ENCODE data around the gene FTO. TPM values are rescaled to one million over a fixed set of nuclear protein-coding genes. Genes with fewer than 3 reads are reported as not detected.
A peak's percentile ranks its signal among the peaks of the same experiment; 100 is the strongest.

Gene FTO
- total RNA-seq, 2 experiments from 2014 or later: 46.3 to 47.2 TPM

DNA sequence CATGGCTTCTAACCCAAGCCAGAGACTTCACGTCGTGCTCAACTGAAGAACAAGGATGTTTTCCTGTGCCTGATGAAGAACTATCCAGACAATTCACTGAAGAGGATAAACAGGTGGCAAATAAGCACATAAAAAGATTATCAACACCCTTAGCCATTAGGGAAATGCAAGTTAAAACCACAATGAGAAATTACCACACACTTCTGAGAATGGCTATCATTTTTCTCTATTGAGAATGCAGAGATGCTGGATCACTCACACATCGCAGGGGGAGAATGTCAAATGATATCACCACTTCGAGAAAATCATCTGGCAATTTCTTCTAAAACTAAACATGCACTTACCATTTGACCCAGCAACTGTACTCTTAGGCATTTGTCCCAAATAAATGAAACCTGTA lies 419.8 kb downstream of the FTO start:
- H3K27ac Mint-ChIP-seq: no peak overlapping the region
- POLR2A ChIA-PET: no interaction called here
- no peak for ATAC-seq (ENCODE audit: low read depth)
- no peak overlapping the region for H3K4me3 Mint-ChIP-seq
- no peaks in the 10 kb centered on the region for H3K27me3 Mint-ChIP-seq
- peaks cover 3% of the 10 kb centered on the region for H3K9me3 Mint-ChIP-seq
- DNase-seq: no peak
- H3K4me1 Mint-ChIP-seq: peaks cover 9% of the 10 kb centered on the region
- peaks cover 2% of the 10 kb centered on the region for H3K36me3 Mint-ChIP-seq

DNA sequence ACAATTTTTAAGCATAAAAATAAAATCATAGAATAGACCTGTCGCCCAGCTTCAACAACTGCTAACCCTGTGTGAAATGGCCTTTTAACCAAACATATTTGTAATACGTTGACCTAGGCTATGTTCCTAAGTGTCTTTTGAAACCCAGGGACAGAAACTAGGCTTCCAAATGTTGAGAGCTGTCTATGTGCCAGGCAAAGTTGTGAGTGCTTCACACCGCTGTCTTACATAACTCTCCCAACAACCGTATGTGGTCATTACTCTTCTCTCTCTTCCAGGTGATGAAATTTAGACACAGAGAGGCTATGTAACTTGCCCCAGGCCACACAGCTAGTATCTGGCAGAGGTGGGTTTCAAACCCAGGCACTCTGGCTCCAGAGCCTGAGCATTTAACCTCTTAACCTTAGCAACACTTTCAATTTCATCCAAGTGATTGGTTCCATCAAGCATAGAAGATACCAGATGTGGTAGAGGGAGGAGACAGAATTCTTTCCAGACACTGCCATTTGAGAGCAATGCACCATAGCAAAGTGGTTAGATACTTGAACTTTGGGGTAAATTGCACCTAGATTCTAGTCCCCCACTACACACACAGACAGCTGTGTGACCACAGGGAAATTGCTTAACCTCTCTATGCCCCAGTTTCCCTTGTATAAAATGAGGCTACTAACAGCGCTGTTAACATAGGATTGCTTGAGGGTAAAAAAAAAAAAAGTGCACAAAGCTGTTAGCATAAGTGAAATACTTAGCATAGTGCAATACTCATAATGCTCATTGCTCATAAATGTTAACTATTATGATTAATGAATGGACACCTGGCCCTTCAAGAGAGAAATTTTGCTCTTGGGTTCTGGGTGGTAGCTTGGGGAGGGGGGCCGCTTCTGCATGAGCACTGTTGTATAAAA lies 422.0 kb downstream of the FTO start:
- Mint-ChIP-seq H3K4me1 (peaks cover 9% of the 10 kb centered on the region), H3K4me3 (no peak overlapping the region), H3K27ac (no peak overlapping the region), H3K9me3 (peaks cover 3% of the 10 kb centered on the region), H3K36me3 (no peaks in the 10 kb centered on the region), H3K27me3 (peaks cover 3% of the 10 kb centered on the region)
- POLR2A ChIA-PET: no interaction called here
- DNase-seq (no peak), ATAC-seq (ENCODE audit: low read depth) (no peak)

DNA sequence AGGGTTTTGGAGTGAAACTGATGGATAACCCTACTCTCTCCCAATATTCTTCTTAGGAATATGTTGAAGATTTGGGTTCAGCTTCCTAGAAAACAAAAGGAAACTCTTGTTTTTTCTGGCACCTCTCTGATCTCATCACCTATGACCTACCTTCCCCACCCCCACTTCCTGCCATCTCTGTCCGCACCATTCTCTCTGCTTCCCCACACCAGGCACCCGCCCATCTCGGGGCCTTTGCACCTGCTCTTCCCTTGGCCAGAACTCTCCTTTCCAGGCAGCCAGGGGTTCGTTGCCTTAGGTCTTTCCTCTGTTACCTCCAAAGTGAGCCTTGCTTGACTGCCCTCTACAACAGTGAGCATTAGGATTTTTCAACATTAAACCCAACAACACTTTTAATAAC lies 423.0 kb downstream of the FTO start:
- DNase-seq: no peak
- Mint-ChIP-seq H3K36me3 (no peaks in the 10 kb centered on the region), H3K4me3 (peak overlapping the region; percentile 27), H3K4me1 (peaks cover 9% of the 10 kb centered on the region), H3K9me3 (peaks cover 4% of the 10 kb centered on the region), H3K27me3 (peaks cover 3% of the 10 kb centered on the region), H3K27ac (peak overlapping the region; percentile 64)
- no peak for ATAC-seq (ENCODE audit: low read depth)
- POLR2A ChIA-PET: no interaction called here

DNA sequence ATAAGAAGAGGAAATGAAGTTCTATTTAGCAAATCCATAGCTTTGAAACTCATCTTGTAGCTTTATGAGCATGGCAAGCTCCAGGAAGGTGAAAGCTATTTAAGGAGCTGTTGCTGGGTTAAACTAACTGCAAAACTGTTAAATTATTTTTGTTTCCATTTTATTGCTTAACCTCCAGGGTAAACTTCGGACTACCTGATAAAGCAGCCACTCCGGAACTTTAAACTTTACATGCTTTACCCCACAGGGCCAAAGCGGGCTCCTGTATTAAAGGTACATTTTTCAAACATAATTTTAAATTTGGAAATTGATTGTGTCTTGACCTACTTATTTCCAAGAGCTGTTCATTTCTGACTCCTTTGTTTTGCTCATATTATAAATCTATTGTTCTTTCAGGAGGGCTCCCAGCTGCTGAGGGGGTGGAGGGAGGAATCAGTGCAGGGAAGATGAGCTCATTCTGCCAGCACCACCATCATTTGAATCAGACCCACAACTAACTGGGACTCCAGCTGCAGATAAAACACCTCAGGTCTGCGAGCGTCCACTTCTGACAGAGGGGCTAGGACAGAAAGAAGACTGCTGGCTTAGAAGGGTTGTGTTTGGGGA lies 424.8 kb downstream of the FTO start:
- Mint-ChIP-seq H3K4me1 (peaks cover 9% of the 10 kb centered on the region), H3K36me3 (no peaks in the 10 kb centered on the region), H3K9me3 (peaks cover 3% of the 10 kb centered on the region), H3K27ac (no peak overlapping the region), H3K4me3 (no peak overlapping the region), H3K27me3 (peaks cover 3% of the 10 kb centered on the region)
- POLR2A ChIA-PET: no interaction called here
- DNase-seq: no peak
- ATAC-seq (ENCODE audit: low read depth): no peak

DNA sequence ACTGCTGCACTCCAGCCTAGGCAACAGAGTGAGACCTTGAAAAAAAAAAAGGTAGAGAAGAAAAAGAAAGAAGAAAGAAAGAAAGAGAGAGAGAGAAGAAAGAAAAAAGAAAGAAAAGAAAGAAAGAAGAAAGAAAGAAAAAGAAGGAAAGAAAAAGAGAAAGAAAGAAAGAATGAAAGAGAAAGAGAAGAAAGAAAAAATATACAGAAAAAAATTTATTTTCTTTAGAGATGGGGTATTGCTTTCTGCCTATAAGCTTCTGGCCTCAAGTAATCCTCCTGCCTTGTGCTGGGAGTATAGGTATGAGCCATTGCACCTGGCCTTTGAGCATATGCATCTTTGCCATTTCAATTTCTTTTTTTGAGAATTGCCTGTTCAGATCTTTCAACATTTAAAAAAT lies 425.9 kb downstream of the FTO start:
- Mint-ChIP-seq H3K4me1 (peaks cover 9% of the 10 kb centered on the region), H3K27me3 (peaks cover 3% of the 10 kb centered on the region), H3K27ac (no peak overlapping the region), H3K36me3 (no peaks in the 10 kb centered on the region), H3K9me3 (peaks cover 3% of the 10 kb centered on the region), H3K4me3 (no peak overlapping the region)
- POLR2A ChIA-PET: no interaction called here
- ATAC-seq (ENCODE audit: low read depth) (no peak), DNase-seq (no peak)

DNA sequence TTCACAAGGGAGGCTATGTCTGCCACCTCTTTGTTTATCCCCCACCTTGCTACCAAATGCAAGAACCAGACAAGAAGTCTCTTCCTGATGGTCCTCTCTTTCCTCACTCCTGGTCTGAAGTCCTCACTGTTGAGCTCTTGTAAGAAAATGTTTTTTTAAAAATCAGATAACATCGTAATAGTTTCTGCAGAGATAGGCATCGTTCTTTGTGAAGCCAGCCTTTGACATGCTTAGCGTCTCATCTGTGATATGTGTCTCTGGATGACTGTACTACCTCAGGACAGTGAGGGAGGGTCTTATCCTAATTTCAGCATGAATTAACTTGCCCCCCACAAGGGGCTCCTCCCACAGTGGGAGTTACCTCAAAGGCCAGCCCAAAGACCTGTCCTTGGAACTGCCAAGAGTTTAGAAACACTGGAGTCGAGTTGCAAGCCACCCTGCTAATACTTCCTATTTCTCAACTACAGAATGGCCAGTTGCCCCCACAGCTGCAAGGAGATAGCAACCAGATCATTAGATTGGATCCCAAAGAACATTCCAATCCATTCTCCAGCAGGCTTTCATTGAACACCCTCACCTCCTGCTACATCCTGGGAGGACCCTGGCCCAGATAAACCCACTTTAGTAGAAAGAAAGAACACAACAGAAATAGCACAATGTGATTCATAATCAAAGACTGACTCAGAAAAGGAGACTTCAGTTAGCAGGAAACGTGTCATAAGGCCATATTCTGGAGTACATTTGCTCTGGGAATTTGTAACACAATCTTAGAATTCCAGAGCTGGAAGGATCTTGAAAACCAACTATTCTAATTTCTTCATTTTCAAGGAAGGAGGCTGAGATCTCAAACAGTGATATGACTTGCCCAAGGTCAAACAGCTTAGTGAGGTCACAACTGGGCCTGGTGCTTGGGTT lies 431.7 kb downstream of the FTO start:
- no peak overlapping the region for H3K4me3 Mint-ChIP-seq
- POLR2A ChIA-PET: no interaction called here
- DNase-seq (no peak), ATAC-seq (ENCODE audit: low read depth) (no peak)
- H3K4me1 Mint-ChIP-seq: no peaks in the 10 kb centered on the region
- H3K9me3 Mint-ChIP-seq: peaks cover 5% of the 10 kb centered on the region
- no peaks in the 10 kb centered on the region for H3K36me3 Mint-ChIP-seq
- H3K27me3 Mint-ChIP-seq: no peaks in the 10 kb centered on the region
- no peak overlapping the region for H3K27ac Mint-ChIP-seq

DNA sequence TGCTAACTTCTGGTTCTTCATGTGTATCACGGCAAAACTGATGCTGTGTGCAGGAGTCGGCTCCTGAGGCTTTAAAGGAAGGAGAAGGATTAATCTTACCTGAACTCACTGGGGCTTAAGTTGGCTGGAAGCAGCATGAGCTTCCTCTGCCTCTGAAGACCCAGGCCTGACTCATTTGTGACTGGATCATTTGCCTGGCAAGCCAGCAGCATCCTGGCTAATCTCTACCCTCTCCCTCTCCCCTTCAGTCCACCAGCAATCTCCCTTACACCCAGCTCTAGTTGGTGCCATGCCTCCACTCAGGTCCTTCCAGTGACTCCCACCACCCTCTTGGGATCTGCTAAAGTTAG lies 432.3 kb downstream of the FTO start:
- ATAC-seq (ENCODE audit: low read depth) (no peak), DNase-seq (no peak)
- Mint-ChIP-seq H3K27me3 (peaks cover 4% of the 10 kb centered on the region), H3K27ac (no peak overlapping the region), H3K36me3 (no peaks in the 10 kb centered on the region), H3K4me3 (no peak overlapping the region), H3K4me1 (no peaks in the 10 kb centered on the region), H3K9me3 (peaks cover 5% of the 10 kb centered on the region)
- POLR2A ChIA-PET: no interaction called here

DNA sequence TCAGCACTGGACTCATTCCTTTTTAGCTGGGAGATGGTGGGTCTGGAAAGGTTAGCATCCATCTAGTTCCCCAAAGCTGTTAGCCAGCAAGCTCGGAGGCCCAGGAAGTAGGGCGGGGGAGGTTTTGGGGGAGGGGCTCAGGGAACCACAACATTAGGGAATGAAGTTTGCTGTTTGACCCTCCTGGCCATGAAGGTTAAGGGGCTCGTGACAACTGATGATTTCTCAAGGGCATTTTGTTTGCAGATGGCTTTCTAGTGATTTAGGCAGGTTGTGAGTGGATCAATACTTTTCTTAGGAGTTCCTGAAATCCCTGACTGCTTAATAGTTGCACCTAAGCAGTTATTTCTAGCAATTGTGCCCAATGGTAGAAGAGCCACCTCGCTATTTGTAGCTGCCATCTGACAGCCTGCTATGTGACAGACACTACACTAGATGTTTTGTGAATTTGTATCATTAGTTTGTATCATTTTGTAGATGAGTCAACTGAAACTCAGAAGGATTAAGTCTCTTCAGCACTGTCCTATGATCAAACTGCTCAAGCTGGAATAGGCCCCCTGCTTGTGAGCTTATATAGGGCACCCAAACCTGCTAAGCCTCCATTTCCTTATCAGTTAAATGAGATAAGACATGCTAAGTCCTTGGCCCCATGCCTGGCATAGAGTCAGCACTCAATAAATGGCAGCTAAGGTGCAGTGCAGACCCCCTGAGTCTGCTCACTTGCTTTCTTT lies 436.3 kb downstream of the FTO start:
- Mint-ChIP-seq H3K4me3 (no peak overlapping the region), H3K9me3 (peaks cover 3% of the 10 kb centered on the region), H3K36me3 (no peaks in the 10 kb centered on the region), H3K27ac (no peak overlapping the region), H3K4me1 (peaks cover 1% of the 10 kb centered on the region), H3K27me3 (peaks cover 22% of the 10 kb centered on the region)
- POLR2A ChIA-PET: no interaction called here
- no peak for DNase-seq
- ATAC-seq (ENCODE audit: low read depth): no peak

DNA sequence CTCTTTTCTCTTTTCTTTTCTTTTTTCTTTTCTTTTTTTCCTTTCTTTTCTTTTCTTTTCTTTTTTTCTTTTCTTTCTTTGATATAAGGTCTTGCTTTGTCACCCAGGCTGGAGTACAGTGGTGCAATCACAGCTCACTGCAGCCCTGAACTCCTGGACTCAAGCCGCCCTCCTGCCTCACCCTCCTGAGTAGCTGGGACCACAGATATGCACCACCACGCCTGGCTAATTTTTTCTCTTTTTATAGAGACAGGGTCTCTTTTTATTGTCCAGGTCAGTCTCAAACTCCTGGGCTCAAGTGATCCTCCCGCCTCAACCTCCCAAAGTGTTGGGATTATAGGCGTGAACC lies 436.8 kb downstream of the FTO start:
- ATAC-seq (ENCODE audit: low read depth) (no peak), DNase-seq (no peak)
- Mint-ChIP-seq H3K4me1 (peaks cover 1% of the 10 kb centered on the region), H3K27ac (no peak overlapping the region), H3K4me3 (no peak overlapping the region), H3K27me3 (peaks cover 26% of the 10 kb centered on the region), H3K9me3 (peaks cover 3% of the 10 kb centered on the region), H3K36me3 (no peaks in the 10 kb centered on the region)
- POLR2A ChIA-PET: no interaction called here

DNA sequence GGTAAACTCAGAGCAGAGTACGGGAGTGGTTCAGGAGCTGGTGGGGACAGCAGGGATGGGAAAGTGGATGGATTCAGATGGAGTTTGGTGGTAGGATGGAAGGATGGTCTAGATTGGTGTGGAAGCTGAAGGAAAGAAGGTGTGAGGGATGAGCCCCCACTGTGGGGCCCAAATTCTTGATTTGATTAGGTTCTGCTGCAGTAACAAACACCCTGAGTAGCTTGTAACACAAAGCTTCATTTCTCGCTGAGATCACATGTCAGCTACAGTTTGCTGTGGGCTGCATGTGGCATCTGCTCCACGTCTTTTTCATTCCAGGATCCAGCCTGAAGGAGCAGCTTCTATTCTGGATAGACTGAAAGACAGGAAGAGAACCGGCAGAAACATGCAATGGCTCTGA lies 438.8 kb downstream of the FTO start:
- ATAC-seq (ENCODE audit: low read depth) (no peak), DNase-seq (no peak)
- H3K4me3 Mint-ChIP-seq: no peak overlapping the region
- peaks cover 27% of the 10 kb centered on the region for H3K27me3 Mint-ChIP-seq
- H3K27ac Mint-ChIP-seq: no peak overlapping the region
- H3K9me3 Mint-ChIP-seq: peaks cover 3% of the 10 kb centered on the region
- H3K36me3 Mint-ChIP-seq: no peaks in the 10 kb centered on the region
- POLR2A ChIA-PET: no interaction called here
- peaks cover 1% of the 10 kb centered on the region for H3K4me1 Mint-ChIP-seq

DNA sequence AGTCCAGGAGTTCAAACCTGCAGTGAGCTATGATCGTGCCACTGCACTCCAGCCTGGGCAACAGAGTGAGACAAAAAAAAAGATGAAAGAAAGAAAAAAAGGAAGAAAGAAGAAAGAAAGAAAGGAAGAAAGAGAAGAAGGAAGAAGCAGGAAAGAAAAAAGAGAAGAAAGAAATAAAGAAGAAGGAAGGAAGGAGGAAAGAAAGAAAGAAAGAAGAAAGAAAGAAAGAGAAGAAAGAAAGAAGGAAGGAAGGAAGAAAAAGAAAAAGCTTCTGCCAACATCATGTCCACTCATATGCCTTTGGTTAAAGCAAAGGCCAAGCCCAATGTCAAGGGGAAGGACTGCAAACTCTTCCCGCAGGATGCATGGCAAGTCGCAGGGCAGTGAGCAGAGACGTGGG lies 439.5 kb downstream of the FTO start:
- Mint-ChIP-seq H3K27me3 (peaks cover 29% of the 10 kb centered on the region), H3K4me3 (no peak overlapping the region), H3K4me1 (peaks cover 1% of the 10 kb centered on the region), H3K9me3 (peaks cover 1% of the 10 kb centered on the region), H3K27ac (no peak overlapping the region), H3K36me3 (no peaks in the 10 kb centered on the region)
- ATAC-seq (ENCODE audit: low read depth) (no peak), DNase-seq (no peak)
- POLR2A ChIA-PET: no interaction called here

DNA sequence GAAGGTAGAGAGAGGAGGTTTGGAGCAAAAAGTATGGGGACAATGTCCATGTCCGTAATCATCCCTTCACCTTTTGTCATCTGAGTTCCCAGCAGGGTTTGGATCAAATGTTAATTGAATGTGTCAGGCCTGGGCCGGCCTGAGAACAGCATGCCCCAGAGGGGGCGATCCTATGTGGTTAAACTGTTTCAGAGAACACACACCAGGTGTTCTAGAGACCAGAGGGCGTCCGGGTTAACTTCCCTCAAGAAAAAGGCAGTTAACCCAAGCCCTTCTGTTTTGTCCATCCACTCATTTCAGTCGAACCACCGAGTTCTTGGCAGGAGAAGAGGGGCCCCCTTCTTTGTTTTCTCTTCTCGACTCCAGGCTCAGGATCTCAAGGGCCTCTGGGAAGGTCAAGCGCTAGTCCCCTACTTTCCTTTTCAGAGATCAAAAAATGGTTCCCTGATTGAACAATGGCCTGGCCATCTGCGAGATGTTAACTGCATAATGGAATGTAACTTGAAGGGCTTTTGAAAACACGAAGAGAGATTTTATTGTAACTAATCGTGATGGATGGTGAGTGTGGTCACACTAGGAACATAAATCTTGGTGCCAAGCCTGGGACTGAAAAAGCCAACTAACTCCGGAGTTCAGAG lies 440.1 kb downstream of the FTO start:
- Mint-ChIP-seq H3K27me3 (peaks cover 29% of the 10 kb centered on the region), H3K27ac (no peak overlapping the region), H3K36me3 (no peaks in the 10 kb centered on the region), H3K4me3 (no peak overlapping the region), H3K4me1 (peaks cover 1% of the 10 kb centered on the region), H3K9me3 (no peaks in the 10 kb centered on the region)
- no peak for DNase-seq
- POLR2A ChIA-PET: no interaction called here
- no peak for ATAC-seq (ENCODE audit: low read depth)

DNA sequence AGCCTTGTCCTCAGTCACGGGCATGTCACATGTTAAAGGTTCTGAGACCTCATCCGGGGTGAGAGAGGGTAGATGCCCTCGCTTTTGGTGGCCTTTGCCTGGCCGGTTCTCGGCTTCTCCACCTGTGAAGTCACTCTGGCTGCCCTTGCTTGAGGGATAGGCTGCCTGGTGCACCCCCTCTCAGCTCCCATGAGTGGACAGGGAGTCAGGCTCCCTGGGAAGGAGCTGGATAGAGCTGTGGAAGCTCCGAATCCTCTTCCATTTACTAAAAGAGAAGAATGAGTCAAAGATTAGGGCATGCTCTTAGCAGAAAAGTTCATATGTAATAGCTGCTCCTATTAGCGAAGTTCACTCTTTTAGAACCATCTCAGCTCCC lies 440.6 kb downstream of the FTO start:
- Mint-ChIP-seq H3K4me1 (peaks cover 1% of the 10 kb centered on the region), H3K9me3 (no peaks in the 10 kb centered on the region), H3K36me3 (no peaks in the 10 kb centered on the region), H3K27me3 (peaks cover 29% of the 10 kb centered on the region), H3K4me3 (no peak overlapping the region), H3K27ac (no peak overlapping the region)
- POLR2A ChIA-PET: no interaction called here
- DNase-seq (no peak), ATAC-seq (ENCODE audit: low read depth) (no peak)

All from activated naive CD8-positive, alpha-beta T cell treated with anti-CD3 and anti-CD28 coated beads, Interleukin-2, amount 10 ng/mL, durations not matched to agents 7 days and 5 days (primary cell).